HFF-Myc (cell line): ENCODE data around the gene TTYH2.

Source experiments
- DNase-seq: peaks from one replicate; pipeline ENCODE4 v3.0.0-alpha.2; 2011; ENCODE audit warnings: low read depth; ENCODE audit errors: extremely low read depth
- H3K4me3 ChIP-seq: replicated peaks from 2 replicates; pipeline ENCODE4 v1.5.1; 2011; ENCODE audit warnings: low read depth, mild to moderate bottlenecking, control low read depth, low read length
- CTCF ChIP-seq: IDR thresholded peaks from 2 replicates; pipeline ENCODE4 v1.5.1; 2012; ENCODE audit warnings: mild to moderate bottlenecking, low read depth, low read length, control low read depth; ENCODE audit errors: missing control alignments

Gene TTYH2

GRCh38 chr17:74292495-74292894 is 79.1 kb downstream of the TTYH2 start:
- no peak for TF ChIP-seq CTCF
- no peak overlapping the region for H3K4me3 ChIP-seq
- DNase-seq: no peak

- DNase-seq: no peak
- no peak overlapping the region for H3K4me3 ChIP-seq
- TF ChIP-seq CTCF: no peak
Measured at GRCh38 chr17:74295625-74296547, 82.5 kb downstream of the TTYH2 start.

DNA sequence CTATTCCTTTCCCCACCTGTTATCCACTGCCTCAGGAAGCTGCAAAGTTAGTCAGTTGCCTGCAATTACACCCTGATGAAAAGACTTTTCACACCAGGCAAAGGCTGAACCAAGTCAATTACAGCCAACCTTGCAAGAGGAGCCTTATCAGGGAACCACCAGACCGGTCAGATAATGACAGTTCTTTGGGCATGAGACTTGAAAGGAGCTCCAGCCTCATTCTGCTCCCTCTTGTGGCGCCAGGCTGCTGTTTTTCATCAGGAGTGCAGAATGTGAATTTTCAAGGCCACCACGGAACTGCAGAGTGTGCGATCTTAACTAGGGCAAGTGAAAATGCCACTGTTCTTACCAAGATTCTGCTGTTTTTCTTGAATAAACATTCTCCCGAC is 83.2 kb downstream of the TTYH2 start:
- TF ChIP-seq CTCF: peak; percentile 61
- DNase-seq: no peak
- H3K4me3 ChIP-seq: no peak overlapping the region

GRCh38 chr17:74297941-74298340 is 84.6 kb downstream of the TTYH2 start:
- TF ChIP-seq CTCF: no peak
- H3K4me3 ChIP-seq: no peak overlapping the region
- DNase-seq: no peak

- no peak for TF ChIP-seq CTCF
- no peak overlapping the region for H3K4me3 ChIP-seq
- DNase-seq: no peak
Measured at GRCh38 chr17:74298778-74299177, 85.4 kb downstream of the TTYH2 start.

DNA sequence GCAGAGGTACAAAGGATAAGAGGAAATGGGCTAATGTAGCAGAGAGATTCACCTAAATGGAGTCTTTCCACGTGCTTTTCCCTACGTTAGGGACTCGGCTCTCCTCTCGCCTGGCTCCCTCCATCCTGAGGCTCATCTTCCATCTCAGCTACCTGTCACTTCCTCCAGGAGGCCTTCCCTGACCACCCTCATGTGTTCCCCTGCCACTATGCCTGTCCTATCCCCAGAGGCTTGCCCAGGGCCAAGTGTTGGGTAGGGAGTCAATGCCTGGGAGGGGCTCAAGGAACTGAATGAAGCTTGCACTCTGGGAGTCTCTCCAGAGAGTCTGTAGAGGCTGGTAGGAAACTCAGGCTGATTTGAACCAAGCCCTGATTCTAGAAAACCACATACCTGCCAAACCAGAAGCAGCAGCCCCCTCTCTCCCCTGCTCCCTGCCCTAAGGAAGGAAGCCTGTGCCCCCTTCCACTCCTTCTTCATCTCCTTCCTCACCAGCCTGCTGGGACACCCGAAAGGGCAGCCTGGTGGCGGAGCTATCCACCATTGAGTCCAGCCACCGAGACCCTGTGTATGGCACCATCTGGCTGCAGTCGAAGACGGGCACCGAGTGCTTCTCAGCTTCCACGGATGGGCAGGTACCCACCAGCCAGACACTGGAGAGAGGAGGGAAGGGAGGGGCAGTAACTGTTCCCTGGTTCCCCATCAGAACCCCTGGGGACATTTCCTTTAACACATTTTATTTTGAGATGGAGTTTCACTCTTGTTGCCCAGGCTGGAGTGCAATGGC is 86.0 kb downstream of the TTYH2 start:
- DNase-seq: no peak
- no peak for TF ChIP-seq CTCF
- no peak overlapping the region for H3K4me3 ChIP-seq
